ENCODE results near the gene KRT26. TPM values are rescaled to one million over a fixed set of nuclear protein-coding genes. Genes with fewer than 3 reads are reported as not detected.
"Not testable (repeated sequence)": the region's sequence is repeated elsewhere in the genome, so short reads cannot be mapped to it uniquely, and the experiment has no call there.

The KRT26 gene
- total and polyA plus RNA-seq, 2 experiments from 2014 or later = not detected

- H3K27me3 ChIP-seq (ENCODE audit: insufficient read depth) = peaks cover 22% of the 10 kb centered on the region; the same call in 1 of the 2 replicates
- ATAC-seq = not testable (repeated sequence)
Measured at GRCh38 chr17:40814657-40815056, 42.7 kb upstream of the KRT26 start.

GRCh38 chr17:40813804-40814203 is 41.8 kb upstream of the KRT26 start:
- Mint-ChIP-seq H3K27me3 (ENCODE audit: insufficient read depth, low read depth, poor library complexity) (peaks cover 3% of the 10 kb centered on the region), H3K36me3 (ENCODE audit: low read depth) (peaks cover 8% of the 10 kb centered on the region; the same call in 2 of the 3 replicates), H3K4me3 (no peak overlapping the region), H3K4me1 (no peaks in the 10 kb centered on the region), H3K9me3 (no peaks in the 10 kb centered on the region; the same call in 2 of the 3 replicates), H3K27ac (no peak overlapping the region)
- Histone ChIP-seq H3K4me3 (no peak overlapping the region), H3K4me1 (ENCODE audit: insufficient read depth) (0 out of 2 replicates have a peak, but pooled peaks cover 5% of the 10 kb centered on the region), H2AFZ (no peak overlapping the region), H3F3A (replicated peaks; ENCODE audit: low read depth) (no peaks in the 10 kb centered on the region), H3K4me2 (no peak overlapping the region), H3K9me2 (ENCODE audit: insufficient read depth) (no peaks in the 10 kb centered on the region), H3K79me2 (replicated peaks; ENCODE audit: insufficient read depth) (no peaks in the 10 kb centered on the region), H4K20me1 (replicated peaks; ENCODE audit: insufficient read depth) (no peaks in the 10 kb centered on the region), H3K27me3 (ENCODE audit: insufficient read depth) (peaks cover 30% of the 10 kb centered on the region; the same call in 1 of the 2 replicates), H3K27ac (ENCODE audit: low read depth) (no peak overlapping the region), H3K36me3 (ENCODE audit: insufficient read depth) (peaks cover 5% of the 10 kb centered on the region; the same call in 1 of the 2 replicates)
- no peak for DNase-seq (ENCODE audit: low spot score)
- ATAC-seq = no peak
- TF ChIP-seq JUNB (IDR thresholded peaks at IDR 0.05; ENCODE audit: unreplicated experiment) (no peak), ZNF331 (CRISPR knock-in tag; IDR thresholded peaks at IDR 0.05; ENCODE audit: low read depth) (no peak), REST (IDR thresholded peaks at IDR 0.05; ENCODE audit: unreplicated experiment) (no peak), EZH2 (IDR thresholded peaks at IDR 0.05; ENCODE audit: low read depth, unreplicated experiment) (no peak), CTCF (conservative IDR thresholded peaks at IDR 0.05; ENCODE audit: low read depth in 2 of 2) (no peak), NANOG (IDR thresholded peaks at IDR 0.05; ENCODE audit: borderline replicate concordance) (no peak), POLR2AphosphoS5 (IDR thresholded peaks at IDR 0.05; ENCODE audit: low read depth) (no peak), ZNF114 (CRISPR knock-in tag; IDR thresholded peaks at IDR 0.05) (no peak)
- TF ChIP-seq, protein P1, sequence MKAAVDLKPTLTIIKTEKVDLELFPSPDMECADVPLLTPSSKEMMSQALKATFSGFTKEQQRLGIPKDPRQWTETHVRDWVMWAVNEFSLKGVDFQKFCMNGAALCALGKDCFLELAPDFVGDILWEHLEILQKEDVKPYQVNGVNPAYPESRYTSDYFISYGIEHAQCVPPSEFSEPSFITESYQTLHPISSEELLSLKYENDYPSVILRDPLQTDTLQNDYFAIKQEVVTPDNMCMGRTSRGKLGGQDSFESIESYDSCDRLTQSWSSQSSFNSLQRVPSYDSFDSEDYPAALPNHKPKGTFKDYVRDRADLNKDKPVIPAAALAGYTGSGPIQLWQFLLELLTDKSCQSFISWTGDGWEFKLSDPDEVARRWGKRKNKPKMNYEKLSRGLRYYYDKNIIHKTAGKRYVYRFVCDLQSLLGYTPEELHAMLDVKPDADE (IDR thresholded peaks at IDR 0.05) = no peak
- TF ChIP-seq, protein P2, sequence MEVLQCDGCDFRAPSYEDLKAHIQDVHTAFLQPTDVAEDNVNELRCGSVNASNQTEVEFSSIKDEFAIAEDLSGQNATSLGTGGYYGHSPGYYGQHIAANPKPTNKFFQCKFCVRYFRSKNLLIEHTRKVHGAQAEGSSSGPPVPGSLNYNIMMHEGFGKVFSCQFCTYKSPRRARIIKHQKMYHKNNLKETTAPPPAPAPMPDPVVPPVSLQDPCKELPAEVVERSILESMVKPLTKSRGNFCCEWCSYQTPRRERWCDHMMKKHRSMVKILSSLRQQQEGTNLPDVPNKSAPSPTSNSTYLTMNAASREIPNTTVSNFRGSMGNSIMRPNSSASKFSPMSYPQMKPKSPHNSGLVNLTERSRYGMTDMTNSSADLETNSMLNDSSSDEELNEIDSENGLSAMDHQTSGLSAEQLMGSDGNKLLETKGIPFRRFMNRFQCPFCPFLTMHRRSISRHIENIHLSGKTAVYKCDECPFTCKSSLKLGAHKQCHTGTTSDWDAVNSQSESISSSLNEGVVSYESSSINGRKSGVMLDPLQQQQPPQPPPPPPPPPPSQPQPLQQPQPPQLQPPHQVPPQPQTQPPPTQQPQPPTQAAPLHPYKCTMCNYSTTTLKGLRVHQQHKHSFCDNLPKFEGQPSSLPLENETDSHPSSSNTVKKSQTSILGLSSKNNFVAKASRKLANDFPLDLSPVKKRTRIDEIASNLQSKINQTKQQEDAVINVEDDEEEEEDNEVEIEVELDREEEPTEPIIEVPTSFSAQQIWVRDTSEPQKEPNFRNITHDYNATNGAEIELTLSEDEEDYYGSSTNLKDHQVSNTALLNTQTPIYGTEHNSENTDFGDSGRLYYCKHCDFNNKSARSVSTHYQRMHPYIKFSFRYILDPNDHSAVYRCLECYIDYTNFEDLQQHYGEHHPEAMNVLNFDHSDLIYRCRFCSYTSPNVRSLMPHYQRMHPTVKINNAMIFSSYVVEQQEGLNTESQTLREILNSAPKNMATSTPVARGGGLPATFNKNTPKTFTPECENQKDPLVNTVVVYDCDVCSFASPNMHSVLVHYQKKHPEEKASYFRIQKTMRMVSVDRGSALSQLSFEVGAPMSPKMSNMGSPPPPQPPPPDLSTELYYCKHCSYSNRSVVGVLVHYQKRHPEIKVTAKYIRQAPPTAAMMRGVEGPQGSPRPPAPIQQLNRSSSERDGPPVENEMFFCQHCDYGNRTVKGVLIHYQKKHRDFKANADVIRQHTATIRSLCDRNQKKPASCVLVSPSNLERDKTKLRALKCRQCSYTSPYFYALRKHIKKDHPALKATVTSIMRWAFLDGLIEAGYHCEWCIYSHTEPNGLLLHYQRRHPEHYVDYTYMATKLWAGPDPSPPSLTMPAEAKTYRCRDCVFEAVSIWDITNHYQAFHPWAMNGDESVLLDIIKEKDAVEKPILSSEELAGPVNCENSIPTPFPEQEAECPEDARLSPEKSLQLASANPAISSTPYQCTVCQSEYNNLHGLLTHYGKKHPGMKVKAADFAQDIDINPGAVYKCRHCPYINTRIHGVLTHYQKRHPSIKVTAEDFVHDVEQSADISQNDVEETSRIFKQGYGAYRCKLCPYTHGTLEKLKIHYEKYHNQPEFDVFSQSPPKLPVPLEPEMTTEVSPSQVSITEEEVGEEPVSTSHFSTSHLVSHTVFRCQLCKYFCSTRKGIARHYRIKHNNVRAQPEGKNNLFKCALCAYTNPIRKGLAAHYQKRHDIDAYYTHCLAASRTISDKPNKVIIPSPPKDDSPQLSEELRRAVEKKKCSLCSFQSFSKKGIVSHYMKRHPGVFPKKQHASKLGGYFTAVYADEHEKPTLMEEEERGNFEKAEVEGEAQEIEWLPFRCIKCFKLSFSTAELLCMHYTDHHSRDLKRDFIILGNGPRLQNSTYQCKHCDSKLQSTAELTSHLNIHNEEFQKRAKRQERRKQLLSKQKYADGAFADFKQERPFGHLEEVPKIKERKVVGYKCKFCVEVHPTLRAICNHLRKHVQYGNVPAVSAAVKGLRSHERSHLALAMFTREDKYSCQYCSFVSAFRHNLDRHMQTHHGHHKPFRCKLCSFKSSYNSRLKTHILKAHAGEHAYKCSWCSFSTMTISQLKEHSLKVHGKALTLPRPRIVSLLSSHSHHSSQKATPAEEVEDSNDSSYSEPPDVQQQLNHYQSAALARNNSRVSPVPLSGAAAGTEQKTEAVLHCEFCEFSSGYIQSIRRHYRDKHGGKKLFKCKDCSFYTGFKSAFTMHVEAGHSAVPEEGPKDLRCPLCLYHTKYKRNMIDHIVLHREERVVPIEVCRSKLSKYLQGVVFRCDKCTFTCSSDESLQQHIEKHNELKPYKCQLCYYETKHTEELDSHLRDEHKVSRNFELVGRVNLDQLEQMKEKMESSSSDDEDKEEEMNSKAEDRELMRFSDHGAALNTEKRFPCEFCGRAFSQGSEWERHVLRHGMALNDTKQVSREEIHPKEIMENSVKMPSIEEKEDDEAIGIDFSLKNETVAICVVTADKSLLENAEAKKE (CRISPR knock-in tag; IDR thresholded peaks at IDR 0.05) = no peak

More at GRCh38 chr17:40814657-40815056, 42.7 kb upstream of the KRT26 start:
- not testable (repeated sequence) for H2AFZ ChIP-seq; H3K4me2 ChIP-seq; H4K20me1 ChIP-seq (replicated peaks; ENCODE audit: insufficient read depth); DNase-seq (ENCODE audit: low spot score); H3K4me1 Mint-ChIP-seq; H3K27ac ChIP-seq (ENCODE audit: low read depth); H3K79me2 ChIP-seq (replicated peaks; ENCODE audit: insufficient read depth); H3K4me3 ChIP-seq; H3K36me3 Mint-ChIP-seq (ENCODE audit: low read depth); H3K27ac Mint-ChIP-seq; H3K4me3 Mint-ChIP-seq; H3F3A ChIP-seq (replicated peaks; ENCODE audit: low read depth); H3K9me2 ChIP-seq (ENCODE audit: insufficient read depth); H3K27me3 Mint-ChIP-seq (ENCODE audit: insufficient read depth, low read depth, poor library complexity); H3K4me1 ChIP-seq (ENCODE audit: insufficient read depth); H3K36me3 ChIP-seq (ENCODE audit: insufficient read depth); H3K9me3 Mint-ChIP-seq

All from GM23338 (cell line).